C4-2B (cell line): ENCODE data around the gene LRRC4C.

Experiments used
- ZFX ChIP-seq: fragments of 450-650 bp; IDR thresholded peaks from 2 replicates; pipeline ENCODE4 v1.6.1; 2017
- TF ChIP-seq, protein P1 (sequence below): fragments of 450-650 bp; conservative IDR thresholded peaks from 2 replicates; pipeline ENCODE4 v1.5.1; 2017; ENCODE audit warnings: mild to moderate bottlenecking

GRCh38 chr11:41058138-41058537 is 401.3 kb downstream of the LRRC4C start:
- TF ChIP-seq ZFX, result no peak
- TF ChIP-seq, protein P1, sequence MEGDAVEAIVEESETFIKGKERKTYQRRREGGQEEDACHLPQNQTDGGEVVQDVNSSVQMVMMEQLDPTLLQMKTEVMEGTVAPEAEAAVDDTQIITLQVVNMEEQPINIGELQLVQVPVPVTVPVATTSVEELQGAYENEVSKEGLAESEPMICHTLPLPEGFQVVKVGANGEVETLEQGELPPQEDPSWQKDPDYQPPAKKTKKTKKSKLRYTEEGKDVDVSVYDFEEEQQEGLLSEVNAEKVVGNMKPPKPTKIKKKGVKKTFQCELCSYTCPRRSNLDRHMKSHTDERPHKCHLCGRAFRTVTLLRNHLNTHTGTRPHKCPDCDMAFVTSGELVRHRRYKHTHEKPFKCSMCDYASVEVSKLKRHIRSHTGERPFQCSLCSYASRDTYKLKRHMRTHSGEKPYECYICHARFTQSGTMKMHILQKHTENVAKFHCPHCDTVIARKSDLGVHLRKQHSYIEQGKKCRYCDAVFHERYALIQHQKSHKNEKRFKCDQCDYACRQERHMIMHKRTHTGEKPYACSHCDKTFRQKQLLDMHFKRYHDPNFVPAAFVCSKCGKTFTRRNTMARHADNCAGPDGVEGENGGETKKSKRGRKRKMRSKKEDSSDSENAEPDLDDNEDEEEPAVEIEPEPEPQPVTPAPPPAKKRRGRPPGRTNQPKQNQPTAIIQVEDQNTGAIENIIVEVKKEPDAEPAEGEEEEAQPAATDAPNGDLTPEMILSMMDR, result no peak
